ENCODE measurements around the gene CASQ1. TPM values are rescaled to one million over a fixed set of nuclear protein-coding genes. Genes with fewer than 3 reads are reported as not detected.
A peak's percentile ranks its signal among the peaks of the same experiment; 100 is the strongest.

Gene CASQ1
- total and polyA plus RNA-seq, 2 of the 13 experiments (the other 11 are each of a cell fraction or from before 2014, with no cell fraction given) = 0.09 to 0.20 TPM

DNA sequence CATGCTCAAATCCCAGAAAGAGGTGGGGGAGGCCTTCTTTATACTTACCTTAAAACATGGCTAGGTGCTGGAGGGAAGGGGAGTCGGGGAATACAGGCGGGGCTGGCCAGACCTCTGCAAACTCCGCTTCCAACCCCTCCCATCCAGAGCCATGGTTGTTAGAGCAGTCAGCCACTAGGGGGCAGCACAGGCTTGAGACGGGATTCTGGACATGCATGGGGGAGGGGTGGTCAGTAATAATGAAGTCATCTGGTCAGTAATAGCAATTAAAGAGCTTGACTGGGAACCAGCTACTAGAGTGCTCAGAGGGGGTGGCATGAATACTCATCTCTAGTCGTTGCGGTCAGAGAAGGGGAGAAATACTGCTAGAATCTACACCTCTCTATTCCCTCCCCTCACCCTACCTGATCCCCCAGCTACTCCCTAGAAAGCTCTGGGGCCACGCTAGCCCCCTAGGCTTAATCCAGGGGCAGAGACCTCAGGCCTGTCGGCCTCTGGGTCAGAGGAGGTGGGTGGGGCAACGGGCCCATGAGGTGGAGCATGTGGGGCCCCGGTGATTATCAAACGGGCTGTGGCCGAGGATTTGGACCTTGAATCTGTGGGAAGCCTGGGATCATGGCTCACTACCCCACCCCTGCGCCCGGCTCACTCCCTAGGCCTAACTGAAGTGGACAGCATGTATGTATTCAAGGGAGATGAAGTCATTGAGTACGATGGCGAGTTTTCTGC is 2.9 kb downstream of the CASQ1 start (continued):
- TF ChIP-seq, protein P1, sequence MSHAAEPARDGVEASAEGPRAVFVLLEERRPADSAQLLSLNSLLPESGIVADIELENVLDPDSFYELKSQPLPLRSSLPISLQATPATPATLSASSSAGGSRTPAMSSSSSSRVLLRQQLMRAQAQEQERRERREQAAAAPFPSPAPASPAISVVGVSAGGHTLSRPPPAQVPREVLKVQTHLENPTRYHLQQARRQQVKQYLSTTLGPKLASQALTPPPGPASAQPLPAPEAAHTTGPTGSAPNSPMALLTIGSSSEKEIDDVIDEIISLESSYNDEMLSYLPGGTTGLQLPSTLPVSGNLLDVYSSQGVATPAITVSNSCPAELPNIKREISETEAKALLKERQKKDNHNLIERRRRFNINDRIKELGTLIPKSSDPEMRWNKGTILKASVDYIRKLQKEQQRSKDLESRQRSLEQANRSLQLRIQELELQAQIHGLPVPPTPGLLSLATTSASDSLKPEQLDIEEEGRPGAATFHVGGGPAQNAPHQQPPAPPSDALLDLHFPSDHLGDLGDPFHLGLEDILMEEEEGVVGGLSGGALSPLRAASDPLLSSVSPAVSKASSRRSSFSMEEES (CRISPR knock-in tag; IDR thresholded peaks at IDR 0.05) = peak; percentile 15; the same call in 1 of the 2 replicates
- TF ChIP-seq HDAC1 (CRISPR knock-in tag; IDR thresholded peaks at IDR 0.05) = 0 out of 2 replicates have a peak, but pooled peaks have one; percentile 57
- TF ChIP-seq, protein P2, sequence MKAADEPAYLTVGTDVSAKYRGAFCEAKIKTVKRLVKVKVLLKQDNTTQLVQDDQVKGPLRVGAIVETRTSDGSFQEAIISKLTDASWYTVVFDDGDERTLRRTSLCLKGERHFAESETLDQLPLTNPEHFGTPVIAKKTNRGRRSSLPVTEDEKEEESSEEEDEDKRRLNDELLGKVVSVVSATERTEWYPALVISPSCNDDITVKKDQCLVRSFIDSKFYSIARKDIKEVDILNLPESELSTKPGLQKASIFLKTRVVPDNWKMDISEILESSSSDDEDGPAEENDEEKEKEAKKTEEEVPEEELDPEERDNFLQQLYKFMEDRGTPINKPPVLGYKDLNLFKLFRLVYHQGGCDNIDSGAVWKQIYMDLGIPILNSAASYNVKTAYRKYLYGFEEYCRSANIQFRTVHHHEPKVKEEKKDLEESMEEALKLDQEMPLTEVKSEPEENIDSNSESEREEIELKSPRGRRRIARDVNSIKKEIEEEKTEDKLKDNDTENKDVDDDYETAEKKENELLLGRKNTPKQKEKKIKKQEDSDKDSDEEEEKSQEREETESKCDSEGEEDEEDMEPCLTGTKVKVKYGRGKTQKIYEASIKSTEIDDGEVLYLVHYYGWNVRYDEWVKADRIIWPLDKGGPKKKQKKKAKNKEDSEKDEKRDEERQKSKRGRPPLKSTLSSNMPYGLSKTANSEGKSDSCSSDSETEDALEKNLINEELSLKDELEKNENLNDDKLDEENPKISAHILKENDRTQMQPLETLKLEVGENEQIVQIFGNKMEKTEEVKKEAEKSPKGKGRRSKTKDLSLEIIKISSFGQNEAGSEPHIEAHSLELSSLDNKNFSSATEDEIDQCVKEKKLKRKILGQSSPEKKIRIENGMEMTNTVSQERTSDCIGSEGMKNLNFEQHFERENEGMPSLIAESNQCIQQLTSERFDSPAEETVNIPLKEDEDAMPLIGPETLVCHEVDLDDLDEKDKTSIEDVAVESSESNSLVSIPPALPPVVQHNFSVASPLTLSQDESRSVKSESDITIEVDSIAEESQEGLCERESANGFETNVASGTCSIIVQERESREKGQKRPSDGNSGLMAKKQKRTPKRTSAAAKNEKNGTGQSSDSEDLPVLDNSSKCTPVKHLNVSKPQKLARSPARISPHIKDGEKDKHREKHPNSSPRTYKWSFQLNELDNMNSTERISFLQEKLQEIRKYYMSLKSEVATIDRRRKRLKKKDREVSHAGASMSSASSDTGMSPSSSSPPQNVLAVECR (CRISPR knock-in tag; IDR thresholded peaks at IDR 0.05; ENCODE audit: borderline replicate concordance) = peak; percentile 44; the same call in 1 of the 2 replicates
- peak; percentile 37; the same call in 1 of the 2 replicates for TF ChIP-seq SALL2 (CRISPR knock-in tag; IDR thresholded peaks at IDR 0.05)
- peak; percentile 75; the same call in 1 of the 2 replicates for TF ChIP-seq ZNF235 (CRISPR knock-in tag; IDR thresholded peaks at IDR 0.05; ENCODE audit: borderline replicate concordance)
- TF ChIP-seq SMC3 (IDR thresholded peaks at IDR 0.05; ENCODE audit: low read length) = peak; percentile 87
- TF ChIP-seq, protein P3, sequence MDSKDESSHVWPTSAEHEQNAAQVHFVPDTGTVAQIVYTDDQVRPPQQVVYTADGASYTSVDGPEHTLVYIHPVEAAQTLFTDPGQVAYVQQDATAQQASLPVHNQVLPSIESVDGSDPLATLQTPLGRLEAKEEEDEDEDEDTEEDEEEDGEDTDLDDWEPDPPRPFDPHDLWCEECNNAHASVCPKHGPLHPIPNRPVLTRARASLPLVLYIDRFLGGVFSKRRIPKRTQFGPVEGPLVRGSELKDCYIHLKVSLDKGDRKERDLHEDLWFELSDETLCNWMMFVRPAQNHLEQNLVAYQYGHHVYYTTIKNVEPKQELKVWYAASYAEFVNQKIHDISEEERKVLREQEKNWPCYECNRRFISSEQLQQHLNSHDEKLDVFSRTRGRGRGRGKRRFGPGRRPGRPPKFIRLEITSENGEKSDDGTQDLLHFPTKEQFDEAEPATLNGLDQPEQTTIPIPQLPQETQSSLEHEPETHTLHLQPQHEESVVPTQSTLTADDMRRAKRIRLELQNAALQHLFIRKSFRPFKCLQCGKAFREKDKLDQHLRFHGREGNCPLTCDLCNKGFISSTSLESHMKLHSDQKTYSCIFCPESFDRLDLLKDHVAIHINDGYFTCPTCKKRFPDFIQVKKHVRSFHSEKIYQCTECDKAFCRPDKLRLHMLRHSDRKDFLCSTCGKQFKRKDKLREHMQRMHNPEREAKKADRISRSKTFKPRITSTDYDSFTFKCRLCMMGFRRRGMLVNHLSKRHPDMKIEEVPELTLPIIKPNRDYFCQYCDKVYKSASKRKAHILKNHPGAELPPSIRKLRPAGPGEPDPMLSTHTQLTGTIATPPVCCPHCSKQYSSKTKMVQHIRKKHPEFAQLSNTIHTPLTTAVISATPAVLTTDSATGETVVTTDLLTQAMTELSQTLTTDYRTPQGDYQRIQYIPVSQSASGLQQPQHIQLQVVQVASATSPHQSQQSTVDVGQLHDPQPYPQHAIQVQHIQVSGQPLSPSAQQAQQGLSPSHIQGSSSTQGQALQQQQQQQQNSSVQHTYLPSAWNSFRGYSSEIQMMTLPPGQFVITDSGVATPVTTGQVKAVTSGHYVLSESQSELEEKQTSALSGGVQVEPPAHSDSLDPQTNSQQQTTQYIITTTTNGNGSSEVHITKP (CRISPR knock-in tag; IDR thresholded peaks at IDR 0.05; ENCODE audit: low read depth) = 0 out of 2 replicates have a peak, but pooled peaks have one; percentile 36
- TF ChIP-seq ZNF256 (CRISPR knock-in tag; conservative IDR thresholded peaks at IDR 0.05) = no peak
- TF ChIP-seq ZNF713 (CRISPR knock-in tag; IDR thresholded peaks at IDR 0.05) = no peak
- TF ChIP-seq NFKBIZ (CRISPR knock-in tag; IDR thresholded peaks at IDR 0.05) = no peak; the same call in 1 of the 2 replicates
- TF ChIP-seq GATAD2A (CRISPR knock-in tag; IDR thresholded peaks at IDR 0.05) = 0 out of 2 replicates have a peak, but pooled peaks have one; percentile 19
- no peak for TF ChIP-seq EZH2 (conservative IDR thresholded peaks at IDR 0.05; ENCODE audit: low read depth, low read length)
- TF ChIP-seq, protein P4, sequence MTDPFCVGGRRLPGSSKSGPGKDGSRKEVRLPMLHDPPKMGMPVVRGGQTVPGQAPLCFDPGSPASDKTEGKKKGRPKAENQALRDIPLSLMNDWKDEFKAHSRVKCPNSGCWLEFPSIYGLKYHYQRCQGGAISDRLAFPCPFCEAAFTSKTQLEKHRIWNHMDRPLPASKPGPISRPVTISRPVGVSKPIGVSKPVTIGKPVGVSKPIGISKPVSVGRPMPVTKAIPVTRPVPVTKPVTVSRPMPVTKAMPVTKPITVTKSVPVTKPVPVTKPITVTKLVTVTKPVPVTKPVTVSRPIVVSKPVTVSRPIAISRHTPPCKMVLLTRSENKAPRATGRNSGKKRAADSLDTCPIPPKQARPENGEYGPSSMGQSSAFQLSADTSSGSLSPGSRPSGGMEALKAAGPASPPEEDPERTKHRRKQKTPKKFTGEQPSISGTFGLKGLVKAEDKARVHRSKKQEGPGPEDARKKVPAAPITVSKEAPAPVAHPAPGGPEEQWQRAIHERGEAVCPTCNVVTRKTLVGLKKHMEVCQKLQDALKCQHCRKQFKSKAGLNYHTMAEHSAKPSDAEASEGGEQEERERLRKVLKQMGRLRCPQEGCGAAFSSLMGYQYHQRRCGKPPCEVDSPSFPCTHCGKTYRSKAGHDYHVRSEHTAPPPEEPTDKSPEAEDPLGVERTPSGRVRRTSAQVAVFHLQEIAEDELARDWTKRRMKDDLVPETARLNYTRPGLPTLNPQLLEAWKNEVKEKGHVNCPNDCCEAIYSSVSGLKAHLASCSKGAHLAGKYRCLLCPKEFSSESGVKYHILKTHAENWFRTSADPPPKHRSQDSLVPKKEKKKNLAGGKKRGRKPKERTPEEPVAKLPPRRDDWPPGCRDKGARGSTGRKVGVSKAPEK (CRISPR knock-in tag; IDR thresholded peaks at IDR 0.05; ENCODE audit: borderline replicate concordance) = peak; percentile 37; the same call in 1 of the 2 replicates
- TF ChIP-seq ZNF577 (CRISPR knock-in tag; IDR thresholded peaks at IDR 0.05; ENCODE audit: borderline replicate concordance, low read depth) = no peak
- TF ChIP-seq ZNF264 (CRISPR knock-in tag; IDR thresholded peaks at IDR 0.05) = 0 out of 2 replicates have a peak, but pooled peaks have one; percentile 33

All from HepG2 (cell line).